ENCODE results near the gene SEMA6B.

The SEMA6B gene

DNA sequence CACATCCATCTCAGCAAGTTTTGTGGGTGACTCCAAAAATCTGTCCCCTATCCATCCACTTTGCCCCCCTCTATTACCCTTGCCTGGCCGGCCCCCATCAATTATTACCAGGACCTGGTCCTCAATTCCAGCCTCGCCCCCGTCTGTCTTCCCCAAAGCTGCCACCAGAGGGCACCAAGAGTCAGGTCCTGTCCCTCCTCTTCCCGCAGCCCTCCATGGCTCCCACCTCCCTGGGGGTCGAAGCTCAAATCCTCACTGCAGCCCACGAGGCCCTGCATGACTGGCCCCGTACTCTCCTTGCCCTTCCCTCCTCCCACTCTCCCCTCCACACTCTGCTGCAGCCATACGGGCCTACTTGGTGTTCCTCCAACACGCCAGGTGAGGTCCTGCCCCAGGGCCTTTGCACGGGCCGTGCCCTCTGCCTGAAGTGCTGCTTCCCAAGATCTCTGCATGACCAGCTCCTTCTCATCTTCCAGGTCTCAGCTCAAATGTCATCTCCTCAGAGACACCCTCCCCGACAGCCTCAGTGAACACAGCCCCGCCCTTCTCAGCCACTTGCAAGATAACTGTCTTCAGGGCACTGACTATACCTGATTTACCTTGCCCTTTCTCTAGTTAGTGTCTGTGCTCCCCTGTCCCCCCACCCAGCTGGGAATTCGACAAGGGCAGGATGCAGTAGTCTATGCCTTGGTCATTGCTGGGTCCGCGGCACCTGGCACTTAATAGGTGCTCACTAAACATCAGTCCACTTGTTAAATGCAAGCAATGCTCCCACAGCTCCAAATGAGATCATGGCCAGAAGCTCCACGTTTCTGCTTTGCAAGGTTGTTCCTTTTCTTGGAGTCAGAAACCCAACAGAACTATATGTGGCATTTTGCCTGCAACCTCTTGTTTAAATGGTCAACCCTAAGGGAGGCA, 16.8 kb upstream of the SEMA6B start (continued):
- TF ChIP-seq PRDM2 (tag by site-specific recombination; IDR thresholded peaks at IDR 0.05; ENCODE audit: borderline replicate concordance) (0 out of 2 replicates have a peak, but pooled peaks have one; percentile 76), ZNF266 (tag by site-specific recombination; IDR thresholded peaks at IDR 0.05; ENCODE audit: low read depth) (no peak), ZFHX2 (tag by site-specific recombination; conservative IDR thresholded peaks at IDR 0.05) (peak; percentile 77), ZNF16 (tag by site-specific recombination; IDR thresholded peaks at IDR 0.05; ENCODE audit: low read depth) (peak; percentile 100), ZNF394 (tag by site-specific recombination; IDR thresholded peaks at IDR 0.05; ENCODE audit: borderline replicate concordance) (peak; percentile 39; the same call in 1 of the 2 replicates), ZNF654 (tag by site-specific recombination; IDR thresholded peaks at IDR 0.05; ENCODE audit: low read depth) (peak; percentile 75), ZNF2 (tag by site-specific recombination; IDR thresholded peaks at IDR 0.05) (0 out of 2 replicates have a peak, but pooled peaks have one; percentile 64), ZSCAN30 (tag by site-specific recombination; IDR thresholded peaks at IDR 0.05) (peak; percentile 51; the same call in 1 of the 2 replicates), SP2 (tag by site-specific recombination; IDR thresholded peaks at IDR 0.05) (peak; percentile 47), ZNF26 (tag by site-specific recombination; IDR thresholded peaks at IDR 0.05) (no peak), ZNF174 (tag by site-specific recombination; IDR thresholded peaks at IDR 0.05) (no peak), ZNF146 (tag by site-specific recombination; IDR thresholded peaks at IDR 0.05) (0 out of 2 replicates have a peak, but pooled peaks have one; percentile 16), TSHZ1 (tag by site-specific recombination; IDR thresholded peaks at IDR 0.05; ENCODE audit: borderline replicate concordance) (no peak), KLF16 (tag by site-specific recombination; IDR thresholded peaks at IDR 0.05) (peak; percentile 60; the same call in 1 of the 2 replicates), SETDB1 (IDR thresholded peaks at IDR 0.05; ENCODE audit: insufficient read length, low read length) (no peak), FEZF1 (tag by site-specific recombination; IDR thresholded peaks at IDR 0.05) (no peak), ZBTB48 (tag by site-specific recombination; IDR thresholded peaks at IDR 0.05) (0 out of 2 replicates have a peak, but pooled peaks have one; percentile 11), ZNF658 (tag by site-specific recombination; IDR thresholded peaks at IDR 0.05) (no peak)
- TF ChIP-seq, protein P1, sequence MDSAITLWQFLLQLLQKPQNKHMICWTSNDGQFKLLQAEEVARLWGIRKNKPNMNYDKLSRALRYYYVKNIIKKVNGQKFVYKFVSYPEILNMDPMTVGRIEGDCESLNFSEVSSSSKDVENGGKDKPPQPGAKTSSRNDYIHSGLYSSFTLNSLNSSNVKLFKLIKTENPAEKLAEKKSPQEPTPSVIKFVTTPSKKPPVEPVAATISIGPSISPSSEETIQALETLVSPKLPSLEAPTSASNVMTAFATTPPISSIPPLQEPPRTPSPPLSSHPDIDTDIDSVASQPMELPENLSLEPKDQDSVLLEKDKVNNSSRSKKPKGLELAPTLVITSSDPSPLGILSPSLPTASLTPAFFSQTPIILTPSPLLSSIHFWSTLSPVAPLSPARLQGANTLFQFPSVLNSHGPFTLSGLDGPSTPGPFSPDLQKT (IDR thresholded peaks at IDR 0.05; ENCODE audit: borderline replicate concordance, low read depth, low read length), result no peak
- TF ChIP-seq, protein P2, sequence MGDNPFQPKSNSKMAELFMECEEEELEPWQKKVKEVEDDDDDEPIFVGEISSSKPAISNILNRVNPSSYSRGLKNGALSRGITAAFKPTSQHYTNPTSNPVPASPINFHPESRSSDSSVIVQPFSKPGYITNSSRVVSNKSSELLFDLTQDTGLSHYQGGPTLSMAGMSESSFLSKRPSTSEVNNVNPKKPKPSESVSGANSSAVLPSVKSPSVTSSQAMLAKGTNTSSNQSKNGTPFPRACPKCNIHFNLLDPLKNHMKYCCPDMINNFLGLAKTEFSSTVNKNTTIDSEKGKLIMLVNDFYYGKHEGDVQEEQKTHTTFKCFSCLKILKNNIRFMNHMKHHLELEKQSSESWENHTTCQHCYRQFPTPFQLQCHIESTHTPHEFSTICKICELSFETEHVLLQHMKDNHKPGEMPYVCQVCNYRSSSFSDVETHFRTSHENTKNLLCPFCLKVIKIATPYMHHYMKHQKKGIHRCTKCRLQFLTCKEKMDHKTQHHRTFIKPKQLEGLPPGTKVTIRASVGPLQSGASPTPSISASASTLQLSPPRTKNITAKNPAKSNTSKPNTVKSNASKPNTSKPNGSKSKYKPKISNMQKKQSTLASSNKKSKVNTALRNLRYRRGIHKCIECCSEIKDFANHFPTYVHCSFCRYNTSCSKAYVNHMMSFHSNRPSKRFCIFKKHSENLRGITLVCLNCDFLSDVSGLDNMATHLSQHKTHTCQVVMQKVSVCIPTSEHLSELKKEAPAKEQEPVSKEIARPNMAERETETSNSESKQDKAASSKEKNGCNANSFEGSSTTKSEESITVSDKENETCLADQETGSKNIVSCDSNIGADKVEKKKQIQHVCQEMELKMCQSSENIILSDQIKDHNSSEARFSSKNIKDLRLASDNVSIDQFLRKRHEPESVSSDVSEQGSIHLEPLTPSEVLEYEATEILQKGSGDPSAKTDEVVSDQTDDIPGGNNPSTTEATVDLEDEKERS (tag by site-specific recombination; IDR thresholded peaks at IDR 0.05), result peak; percentile 100
- TF ChIP-seq, protein P3, sequence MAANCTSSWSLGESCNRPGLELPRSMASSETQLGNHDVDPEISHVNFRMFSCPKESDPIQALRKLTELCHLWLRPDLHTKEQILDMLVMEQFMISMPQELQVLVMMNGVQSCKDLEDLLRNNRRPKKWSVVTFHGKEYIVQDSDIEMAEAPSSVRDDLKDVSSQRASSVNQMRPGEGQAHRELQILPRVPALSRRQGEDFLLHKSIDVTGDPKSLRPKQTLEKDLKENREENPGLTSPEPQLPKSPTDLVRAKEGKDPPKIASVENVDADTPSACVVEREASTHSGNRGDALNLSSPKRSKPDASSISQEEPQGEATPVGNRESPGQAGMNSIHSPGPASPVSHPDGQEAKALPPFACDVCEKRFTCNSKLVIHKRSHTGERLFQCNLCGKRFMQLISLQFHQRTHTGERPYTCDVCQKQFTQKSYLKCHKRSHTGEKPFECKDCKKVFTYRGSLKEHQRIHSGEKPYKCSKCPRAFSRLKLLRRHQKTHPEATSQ (tag by site-specific recombination; IDR thresholded peaks at IDR 0.05), result peak; percentile 99

Measured in HEK293 (cell line).